ENCODE measurements around the gene KIF26B.

Gene KIF26B

DNA sequence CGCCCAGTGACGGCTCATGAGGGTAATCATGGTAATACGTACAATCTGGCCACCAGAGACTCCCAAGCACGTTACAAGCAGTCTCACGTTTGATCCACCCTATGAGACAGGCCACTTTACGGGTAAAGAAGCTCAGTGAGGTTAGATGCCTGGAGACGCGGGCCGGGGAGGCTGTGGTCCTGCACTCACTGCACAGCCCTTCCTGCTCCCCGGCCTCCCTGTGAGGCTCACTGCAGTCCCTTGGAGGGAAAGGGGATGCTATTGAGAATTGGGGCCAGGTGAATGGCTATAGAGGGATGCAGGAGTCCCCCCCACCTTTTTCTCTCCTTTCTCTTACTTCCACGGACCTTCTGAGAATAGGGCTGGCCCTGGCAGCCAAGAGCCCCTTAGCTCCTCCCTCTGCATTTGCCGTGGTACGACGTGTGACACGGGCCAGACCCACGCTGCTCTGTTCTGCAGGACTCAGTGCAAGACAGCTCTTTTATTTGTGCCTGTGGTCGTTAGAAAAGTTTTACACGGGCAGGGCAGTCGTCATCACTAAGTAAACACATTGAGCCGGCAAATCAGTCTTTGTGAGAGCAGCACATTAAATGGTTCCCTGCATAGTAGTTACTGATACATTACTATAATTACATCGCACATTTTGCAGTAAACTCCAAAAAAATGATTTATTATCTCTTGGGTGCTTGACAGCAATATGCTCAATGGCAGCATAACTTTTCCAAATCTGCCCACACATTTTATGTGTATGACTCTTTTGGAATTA is 18.8 kb downstream of the KIF26B start:
- no peak for DNase-seq

DNA sequence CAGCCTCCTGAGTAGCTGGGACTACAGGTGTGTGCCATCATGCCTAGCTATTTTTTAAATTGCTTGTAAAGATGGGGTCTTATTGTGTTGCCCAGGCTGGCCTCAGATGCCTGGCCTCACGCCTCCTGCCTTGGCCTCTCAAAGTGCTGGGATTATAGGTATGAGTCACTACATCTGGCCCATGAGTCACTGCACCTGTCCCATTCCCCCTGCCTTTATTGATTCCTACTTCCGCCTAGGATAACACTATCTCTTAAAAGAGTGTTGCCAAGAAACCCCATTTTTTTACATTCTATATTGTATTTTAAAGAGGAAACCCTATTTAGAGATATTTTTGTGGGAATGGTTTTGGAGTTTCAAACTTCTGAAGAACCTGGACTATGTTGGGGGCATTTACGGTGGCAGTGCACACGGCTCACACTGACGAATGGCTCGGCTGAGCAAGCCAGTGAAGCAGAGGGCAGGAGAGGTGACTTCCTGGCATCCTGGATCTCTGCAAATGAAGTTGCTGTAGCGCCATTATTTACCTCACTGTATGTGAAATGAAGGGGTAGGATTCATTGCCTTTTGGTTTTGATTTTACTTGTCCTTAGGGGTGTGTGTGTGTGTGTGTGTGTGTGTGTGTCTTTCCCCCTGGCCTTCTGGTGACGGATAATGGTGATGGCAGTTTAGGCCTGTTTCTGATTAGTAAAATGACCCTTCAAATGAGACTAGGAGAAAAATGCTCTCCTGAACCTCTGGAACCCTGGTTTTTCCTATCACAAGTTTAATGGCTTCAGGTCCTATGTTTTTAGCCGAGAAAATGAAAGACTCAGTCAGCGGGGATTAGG is 22.5 kb downstream of the KIF26B start:
- no peak for DNase-seq

GRCh38 chr1:245179706-245180105 is 24.9 kb downstream of the KIF26B start:
- no peak for DNase-seq

GRCh38 chr1:245180496-245181157 is 25.8 kb downstream of the KIF26B start:
- DNase-seq = no peak

DNA sequence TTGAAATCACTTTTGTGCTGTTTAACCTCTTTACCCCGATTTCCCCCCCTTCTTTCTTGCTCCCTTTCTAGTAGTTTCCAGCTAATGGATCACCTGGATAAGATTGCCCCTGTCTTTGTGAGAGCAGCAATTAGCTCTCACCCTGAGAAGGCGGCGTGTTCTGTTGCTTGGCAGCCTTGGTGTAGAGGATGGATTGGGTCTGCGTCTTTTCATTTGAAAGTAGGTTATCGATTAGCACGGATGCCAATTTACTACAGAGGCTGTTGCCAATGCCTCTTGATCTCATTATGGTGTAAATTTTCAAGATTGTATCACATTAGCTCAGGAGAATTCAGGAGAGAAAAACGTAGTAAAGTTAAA is 26.4 kb downstream of the KIF26B start:
- DNase-seq = no peak

- DNase-seq = no peak
These were observed 27.2 kb downstream of the KIF26B start for GRCh38 chr1:245182028-245182427.

- DNase-seq = no peak
These were observed 28.6 kb downstream of the KIF26B start for GRCh38 chr1:245183429-245183828.

GRCh38 chr1:245184779-245185178 is 30.0 kb downstream of the KIF26B start:
- DNase-seq = no peak

GRCh38 chr1:245188403-245188802 is 33.6 kb downstream of the KIF26B start:
- DNase-seq = no peak

DNA sequence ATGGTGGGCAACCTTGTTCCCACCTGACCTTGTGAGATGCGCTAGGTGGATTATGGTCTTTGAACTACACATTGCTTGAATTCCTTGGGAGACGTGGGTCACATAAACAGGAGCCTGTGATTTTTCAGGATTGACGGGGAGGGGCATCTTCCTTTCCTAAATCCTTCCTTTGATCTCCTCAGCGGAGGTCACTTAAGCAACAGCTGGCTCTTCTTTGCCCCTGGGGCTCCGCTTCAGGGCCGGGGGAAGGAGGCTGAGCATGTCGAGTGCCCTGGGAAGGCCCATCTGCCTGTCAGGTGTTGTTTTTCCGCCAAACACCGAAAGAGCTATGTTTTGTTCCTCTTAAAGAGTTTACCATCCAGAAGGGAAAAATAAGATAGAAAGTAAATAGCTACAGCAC is 40.6 kb downstream of the KIF26B start:
- DNase-seq = no peak

- DNase-seq = no peak
These were observed 42.3 kb downstream of the KIF26B start for GRCh38 chr1:245197121-245197520.

DNA sequence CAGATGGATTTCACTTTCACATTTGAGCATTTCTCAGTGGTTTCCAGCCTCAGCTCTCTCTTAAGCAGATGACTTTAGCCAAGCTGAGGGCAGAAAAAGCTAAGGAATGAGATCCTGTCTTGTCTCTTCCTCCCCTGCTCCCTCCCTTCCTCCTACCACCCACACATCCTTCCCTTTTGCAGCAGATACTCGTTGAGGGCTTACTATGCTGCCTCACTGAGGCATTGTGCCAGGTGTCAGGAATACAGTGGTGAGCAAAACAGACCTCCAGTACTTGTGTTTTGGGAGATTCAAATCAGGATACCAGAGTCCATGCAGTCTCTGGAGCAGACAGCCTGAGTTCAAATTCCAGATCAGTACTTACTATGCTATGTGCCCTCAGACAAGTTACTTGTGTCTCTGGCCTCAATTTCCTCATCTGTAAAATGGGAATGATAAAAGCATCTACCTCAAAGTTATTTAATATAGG is 43.2 kb downstream of the KIF26B start:
- no peak for DNase-seq

DNA sequence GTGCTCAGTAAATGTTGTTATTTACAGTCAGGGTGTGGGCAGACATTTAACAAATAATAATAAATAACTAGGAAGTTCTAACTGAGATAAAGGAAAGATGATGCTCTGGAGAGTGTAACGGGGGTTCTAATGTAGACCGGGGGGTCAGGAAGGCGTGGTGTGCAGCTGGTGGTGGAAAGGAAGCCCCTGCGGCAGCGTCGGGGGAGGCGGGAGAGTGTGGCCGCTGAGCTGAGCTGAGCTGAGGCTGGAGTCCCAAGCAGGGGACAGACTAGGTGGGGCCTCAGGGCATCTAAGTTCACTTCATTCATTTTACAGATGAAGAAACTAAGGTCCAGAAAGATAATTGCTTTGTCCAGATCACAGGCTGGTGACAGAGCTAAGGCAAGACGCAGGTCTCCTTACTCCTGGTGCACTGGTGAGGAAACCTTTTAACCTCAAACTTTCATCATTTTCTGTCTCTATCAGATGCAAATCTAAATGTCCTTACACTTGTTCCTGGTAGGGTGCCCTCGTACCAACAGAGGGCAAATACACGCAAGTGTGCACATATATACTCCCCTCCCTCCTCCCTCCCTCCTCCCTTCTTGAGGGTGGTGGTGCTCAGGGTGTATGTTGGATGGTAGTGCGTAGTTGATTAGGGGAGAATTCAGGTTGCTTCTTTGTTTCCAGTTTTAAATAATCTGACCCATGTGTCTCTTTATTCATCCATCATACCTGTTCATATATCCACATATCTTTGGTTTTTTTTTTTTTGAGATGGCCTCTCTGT is 44.1 kb downstream of the KIF26B start:
- DNase-seq = no peak

- DNase-seq = no peak
These were observed 45.4 kb downstream of the KIF26B start for GRCh38 chr1:245200146-245200545.

- no peak for DNase-seq
These were observed 46.4 kb downstream of the KIF26B start for GRCh38 chr1:245201201-245201600.

- DNase-seq = no peak
These were observed 47.0 kb downstream of the KIF26B start for GRCh38 chr1:245201827-245202226.

DNA sequence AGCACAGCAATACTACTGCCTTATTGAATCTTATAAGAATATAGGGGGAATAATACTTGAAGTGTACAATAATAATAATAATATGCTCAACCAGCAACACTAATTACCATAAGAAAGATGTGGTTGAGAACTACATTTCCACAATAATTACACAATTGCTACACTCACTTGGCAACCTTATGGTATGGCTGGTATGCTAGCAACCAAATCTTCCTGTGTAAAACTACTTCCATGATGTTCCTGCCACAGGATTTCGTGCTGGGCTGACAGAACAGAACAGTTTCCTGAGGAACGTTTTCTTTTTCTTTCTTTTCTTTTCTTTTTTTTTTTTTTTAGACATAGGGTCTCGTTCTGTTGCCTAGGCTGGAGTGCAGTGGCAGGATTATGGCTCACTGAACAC is 50.6 kb downstream of the KIF26B start:
- DNase-seq = no peak

DNA sequence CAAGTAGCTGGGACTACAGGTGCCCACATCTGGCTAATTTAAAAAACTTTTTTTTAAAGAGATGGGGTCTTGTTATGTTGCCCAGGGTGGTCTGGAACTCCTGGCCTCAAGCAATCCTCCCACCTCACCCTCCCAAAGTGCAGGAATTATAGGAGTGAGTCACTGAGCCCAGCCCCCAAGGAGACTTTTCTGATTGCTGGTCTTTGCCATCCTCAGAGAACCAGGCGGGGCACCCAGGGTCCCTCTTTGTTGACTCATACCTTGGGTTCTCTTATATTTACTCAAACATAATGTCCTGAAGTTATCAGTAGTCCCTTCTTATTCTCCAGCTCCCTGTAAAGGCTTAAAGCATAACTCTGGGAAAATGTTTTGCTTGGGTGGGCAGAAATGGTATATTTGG is 51.1 kb downstream of the KIF26B start:
- DNase-seq = no peak

GRCh38 chr1:245207056-245207638 is 52.4 kb downstream of the KIF26B start:
- DNase-seq = no peak

GRCh38 chr1:245207801-245208200 is 53.0 kb downstream of the KIF26B start:
- no peak for DNase-seq

- no peak for DNase-seq
These were observed 55.1 kb downstream of the KIF26B start for GRCh38 chr1:245209658-245210435.

All from SIG-M5 (cell line).